ENCODE data around the gene ZNF831.

Gene ZNF831

GRCh38 chr20:59141818-59142581 lies 21.6 kb upstream of the ZNF831 start:
- DNase-seq = peak; percentile 5

DNA sequence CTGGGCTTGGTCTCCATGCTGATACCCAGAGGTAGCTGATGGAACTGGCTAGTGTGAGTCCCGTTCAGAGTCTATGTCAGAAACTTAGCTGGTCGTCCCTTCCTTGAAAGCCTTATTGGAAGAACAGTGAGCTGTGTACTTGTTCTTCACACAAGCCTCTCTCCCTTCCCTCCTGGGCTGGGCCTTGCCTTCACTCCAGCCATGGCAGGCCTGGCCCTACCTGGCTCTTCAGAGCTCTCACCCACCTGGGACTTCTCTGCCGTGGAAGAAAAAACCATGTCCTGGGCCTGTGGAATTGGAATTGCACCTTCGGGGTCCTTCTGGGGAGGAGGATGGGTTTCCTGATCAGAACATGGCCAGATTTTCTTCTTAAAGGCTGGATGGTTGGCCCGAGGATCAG lies 20.3 kb upstream of the ZNF831 start:
- no peak for DNase-seq

DNA sequence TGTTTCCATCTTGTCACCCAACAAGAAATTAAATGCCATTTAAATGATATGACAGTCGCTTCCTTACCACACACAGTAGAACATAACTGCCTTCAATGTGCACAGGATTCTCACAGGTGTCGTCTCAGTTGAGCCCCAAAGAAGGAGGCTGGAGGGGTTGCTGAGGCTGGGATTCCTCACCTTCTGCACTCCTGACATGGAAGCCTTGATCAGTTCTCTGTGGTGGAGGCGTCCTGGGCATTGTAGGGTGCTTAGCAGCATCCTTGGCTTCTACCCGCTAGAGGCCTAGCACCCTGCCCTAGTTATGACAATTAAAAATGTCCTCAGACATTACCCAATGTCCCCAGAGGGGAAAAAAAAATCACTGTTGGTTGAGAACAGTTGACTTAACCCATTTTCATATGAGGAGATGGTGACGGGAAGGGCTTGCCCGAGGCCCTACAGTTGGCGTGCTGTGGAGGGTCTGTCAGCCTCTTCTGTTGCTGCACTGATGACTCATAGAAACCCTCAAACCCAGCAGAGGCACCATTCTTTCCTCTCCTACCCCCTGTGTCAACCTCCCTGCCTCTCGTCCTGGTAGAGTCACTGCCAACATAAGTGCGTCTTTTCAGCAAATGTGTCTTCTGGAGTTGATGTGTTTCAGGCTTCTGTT lies 19.3 kb upstream of the ZNF831 start:
- DNase-seq = no peak

- no peak for DNase-seq
These were observed 18.8 kb upstream of the ZNF831 start for GRCh38 chr20:59144831-59145196.

DNA sequence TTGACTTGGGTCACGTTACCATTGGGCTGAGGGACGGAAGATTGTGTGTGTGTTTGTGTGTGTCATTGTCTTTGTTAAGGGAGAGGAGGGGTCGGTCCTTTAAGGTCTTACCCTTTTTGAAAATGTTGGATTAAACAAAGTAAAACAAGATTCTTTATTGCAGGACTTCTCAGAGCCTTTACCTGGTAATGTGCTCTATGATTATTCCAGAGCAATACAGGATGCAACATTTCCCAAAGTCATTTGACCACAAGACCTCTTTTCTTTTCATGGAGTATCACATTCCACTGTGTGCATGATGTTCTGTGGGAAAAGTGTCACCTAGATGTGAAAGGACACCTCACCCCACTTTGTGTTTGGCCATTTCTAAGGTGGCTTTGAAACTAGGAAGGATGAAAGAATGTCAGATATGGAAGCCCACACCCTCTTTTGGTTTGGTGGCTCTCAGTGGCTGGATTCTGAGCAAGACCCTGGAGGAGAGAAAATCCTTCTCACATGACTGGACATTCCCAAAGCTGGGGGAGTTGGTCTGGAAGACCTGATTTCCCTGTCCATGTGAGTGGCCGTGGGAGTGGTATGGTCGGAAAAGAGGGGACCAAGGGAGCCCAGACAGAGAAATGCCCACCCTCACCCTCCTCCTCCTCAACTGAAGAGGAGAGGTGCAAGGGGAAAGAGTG lies 18.2 kb upstream of the ZNF831 start:
- DNase-seq = no peak

GRCh38 chr20:59145924-59146779 lies 17.5 kb upstream of the ZNF831 start:
- DNase-seq = no peak

DNA sequence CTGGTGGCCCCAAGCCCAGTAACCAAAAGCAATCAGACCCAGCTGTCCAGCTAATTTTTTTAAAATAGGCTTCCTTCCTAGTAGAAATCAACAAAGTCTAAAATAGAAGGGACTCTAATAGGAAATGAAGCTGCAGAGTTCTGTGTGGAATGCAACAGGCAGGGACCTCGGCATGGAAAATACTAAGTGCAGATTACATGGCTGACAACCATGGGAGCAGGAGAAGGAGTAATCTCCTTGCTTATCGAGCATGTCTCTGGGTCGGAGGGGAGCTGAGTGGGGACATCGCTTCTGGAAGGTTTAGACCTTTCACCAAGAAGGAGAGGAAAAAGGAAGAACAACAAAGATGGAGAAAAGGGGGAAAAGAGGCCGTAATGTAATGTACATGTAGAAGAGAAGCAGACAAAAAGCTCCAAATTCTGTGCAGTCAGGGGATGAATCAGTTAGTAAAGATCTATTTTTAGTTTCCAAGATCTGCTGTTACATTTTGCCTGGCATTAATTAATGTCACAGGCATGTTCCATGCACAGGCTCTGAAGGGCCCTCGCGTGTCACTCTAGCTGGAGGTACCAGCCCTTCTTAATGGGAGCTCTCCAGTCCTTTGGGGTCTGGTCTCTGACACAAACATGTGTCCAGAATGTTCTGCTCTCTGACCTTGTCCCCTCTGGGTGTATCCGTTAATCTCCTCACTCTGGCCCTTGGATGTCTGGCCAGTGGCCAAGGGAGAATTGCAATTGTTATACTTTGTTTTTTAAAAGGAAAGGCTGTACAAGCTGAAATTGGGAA lies 16.6 kb upstream of the ZNF831 start:
- no peak for DNase-seq

- no peak for DNase-seq
These were observed 16.0 kb upstream of the ZNF831 start for GRCh38 chr20:59147586-59147985.

- DNase-seq = no peak
These were observed 14.7 kb upstream of the ZNF831 start for GRCh38 chr20:59148701-59149493.

- no peak for DNase-seq
These were observed 13.7 kb upstream of the ZNF831 start for GRCh38 chr20:59149678-59150504.

DNA sequence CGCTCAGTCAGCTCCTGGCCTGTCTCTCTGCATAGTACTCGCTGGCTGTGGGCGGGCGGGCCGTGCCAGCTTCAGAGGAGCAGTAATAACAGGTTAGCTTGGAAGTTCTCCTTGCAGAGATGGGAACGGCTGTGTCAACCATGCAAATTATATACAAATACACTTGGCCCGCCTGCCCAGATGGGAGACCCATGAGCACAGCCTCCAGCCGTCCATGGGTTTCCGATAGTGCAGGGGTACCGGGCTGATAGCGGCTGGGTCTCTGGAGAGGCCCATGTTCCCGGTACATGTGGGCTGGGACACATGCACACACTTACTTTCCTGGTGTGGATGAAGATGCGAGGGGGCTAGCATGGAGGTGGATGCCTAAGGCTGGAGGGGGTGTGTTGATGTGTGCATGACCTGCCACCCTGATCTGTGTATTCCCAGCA lies 12.8 kb upstream of the ZNF831 start:
- no peak for DNase-seq

DNA sequence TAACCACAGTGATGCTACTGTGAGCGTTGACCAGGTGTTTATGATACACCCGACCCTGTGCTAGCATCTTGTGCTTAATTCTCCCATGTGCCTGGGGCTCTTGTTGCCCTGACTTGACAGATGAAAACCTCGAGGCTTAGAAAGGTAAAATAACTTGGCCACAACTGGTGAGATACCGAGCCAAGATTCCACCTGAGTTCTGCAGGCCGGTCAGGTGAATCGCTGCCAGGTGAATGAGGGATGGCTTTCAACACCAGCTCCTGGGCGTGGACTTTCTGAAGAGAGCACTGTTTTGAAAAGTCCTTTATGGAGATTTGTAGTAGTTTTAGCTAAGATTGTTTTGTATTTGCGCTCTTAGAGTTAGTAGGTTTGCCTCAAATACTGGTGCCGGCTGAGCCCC lies 12.2 kb upstream of the ZNF831 start:
- no peak for DNase-seq

- no peak for DNase-seq
These were observed 11.8 kb upstream of the ZNF831 start for GRCh38 chr20:59151820-59152219.

DNA sequence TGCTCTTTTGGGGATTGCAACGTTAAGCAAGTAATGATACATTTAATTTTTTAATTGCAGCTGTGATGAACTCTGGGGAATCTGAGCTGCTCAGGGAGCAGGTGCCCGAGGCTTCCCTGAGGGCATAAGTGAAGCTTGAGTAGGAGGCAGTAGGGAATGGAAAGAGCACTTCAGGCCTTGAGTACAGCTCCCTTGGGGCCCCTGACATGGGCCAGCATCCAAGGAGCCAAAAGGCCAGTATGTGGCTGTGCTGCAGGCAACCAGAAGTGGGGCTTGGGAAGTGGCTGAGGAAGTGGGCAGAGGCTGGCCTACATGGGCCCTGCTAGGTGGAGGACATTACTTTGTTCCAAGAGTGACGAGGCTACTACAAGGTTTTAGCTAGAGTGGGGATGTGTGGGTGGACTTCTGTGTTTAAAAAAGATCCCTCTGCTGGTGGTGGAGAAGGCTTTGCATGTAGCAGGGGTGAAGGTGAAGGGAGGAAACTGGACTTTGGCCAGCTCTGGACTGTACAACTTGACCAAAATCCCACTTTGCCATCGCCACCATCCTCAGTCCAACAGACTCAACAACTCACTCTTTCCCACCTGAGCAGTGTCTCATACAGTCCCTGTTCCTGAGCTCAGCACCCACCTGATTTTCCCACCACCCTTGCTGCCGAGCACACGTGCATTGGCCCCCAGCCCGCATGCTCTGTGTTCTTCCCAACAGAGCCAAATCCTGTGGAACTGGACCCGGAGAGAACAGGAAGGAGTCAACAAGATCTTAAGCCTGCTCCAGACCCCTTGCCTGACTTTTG lies 10.9 kb upstream of the ZNF831 start:
- no peak for DNase-seq

DNA sequence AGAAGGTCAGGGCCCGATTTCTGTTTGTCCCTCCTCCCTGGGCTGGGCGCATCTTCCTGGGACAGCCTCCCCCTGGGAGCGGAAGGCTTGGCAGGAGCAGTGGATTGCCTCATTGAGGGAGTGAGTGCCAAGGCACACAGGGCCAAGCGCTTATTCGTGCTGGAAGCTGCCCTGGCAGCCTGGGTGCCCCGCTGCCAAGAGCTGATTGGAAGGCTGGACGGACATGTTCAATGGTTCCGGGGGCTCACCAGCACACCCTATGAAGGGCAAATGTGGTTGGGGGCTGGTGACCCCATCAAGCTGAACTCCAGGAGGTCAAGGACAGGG lies 10.3 kb upstream of the ZNF831 start:
- no peak for DNase-seq

- DNase-seq = no peak
These were observed 9.8 kb upstream of the ZNF831 start for GRCh38 chr20:59153832-59154231.

DNA sequence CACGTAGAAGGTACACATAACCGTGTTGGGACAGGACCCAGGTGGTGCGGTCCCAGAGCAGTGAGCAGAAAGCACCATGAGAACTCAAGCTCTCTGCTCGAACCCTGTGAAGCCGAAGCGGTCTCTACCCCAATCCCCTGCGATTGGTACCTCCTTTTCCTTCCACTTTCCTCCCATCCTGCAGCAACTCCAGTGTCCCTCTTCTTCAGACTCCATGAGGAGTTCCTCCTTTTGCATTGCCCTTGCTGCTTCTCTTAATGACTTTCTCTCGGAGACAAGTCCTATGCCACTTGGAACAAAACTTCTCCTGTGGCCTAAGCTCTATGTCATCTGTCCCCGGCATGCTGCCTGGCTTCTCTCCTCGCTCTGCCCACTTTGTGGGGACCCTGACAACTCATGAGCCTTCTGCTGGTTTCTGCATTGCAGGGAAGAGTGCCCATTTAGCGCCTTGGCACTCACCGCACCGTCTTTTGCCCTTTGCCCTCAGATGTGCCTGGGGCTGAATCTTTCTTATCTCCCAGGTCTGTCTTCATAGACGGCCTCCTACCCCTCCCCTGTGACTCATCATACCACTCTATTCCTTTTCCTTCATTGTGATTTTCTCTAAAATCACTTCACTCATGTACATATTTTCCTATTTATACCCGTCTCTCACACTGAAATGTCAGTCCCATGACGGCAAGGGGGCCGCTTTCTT lies 9.2 kb upstream of the ZNF831 start:
- DNase-seq = no peak

DNA sequence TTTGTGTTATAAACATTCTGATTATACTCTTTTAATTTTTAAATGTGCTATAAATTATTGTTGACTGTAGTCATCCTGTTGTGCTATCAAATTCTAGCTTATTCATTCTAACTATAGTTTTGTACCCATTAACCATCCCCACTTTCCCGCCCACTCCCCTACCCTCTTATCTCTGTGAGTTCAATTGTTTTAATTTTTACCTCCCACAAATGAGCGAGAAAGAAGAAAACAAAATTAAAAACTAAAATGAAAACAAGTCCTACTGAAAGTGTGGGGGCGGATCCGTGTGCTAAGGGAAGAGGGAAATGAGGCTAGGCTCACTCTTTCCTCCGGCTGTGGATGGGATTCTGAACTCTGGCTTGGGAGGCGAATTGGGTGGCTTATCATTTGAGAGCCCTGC lies 6.6 kb upstream of the ZNF831 start:
- DNase-seq = no peak

- no peak for DNase-seq
These were observed 6.1 kb upstream of the ZNF831 start for GRCh38 chr20:59157531-59157930.
